ENCODE data around the gene PSME3.
"Not testable (repeated sequence)": the region's sequence is repeated elsewhere in the genome, so short reads cannot be mapped to it uniquely, and the experiment has no call there.

The PSME3 gene

GRCh38 chr17:42878123-42878880, 45.1 kb downstream of the PSME3 start:
- 0 out of 2 replicates have a peak, but pooled peaks cover 1% of the 10 kb centered on the region for H3K27me3 ChIP-seq (ENCODE audit: control insufficient read depth, insufficient read depth, low read length)
- no peaks in the 10 kb centered on the region for H3K36me3 ChIP-seq (ENCODE audit: control insufficient read depth, insufficient read depth, low read length)
- WGBS (ENCODE audit: insufficient coverage, insufficient read length): no CpG with 5 or more reads among the region's 13 CpGs
- H3K4me3 ChIP-seq (ENCODE audit: low read length): no peak overlapping the region
- no peak for DNase-seq (ENCODE audit: low read depth, low spot score)
- H3K4me1 ChIP-seq (ENCODE audit: control insufficient read depth, insufficient read depth, low read length): peaks cover 3% of the 10 kb centered on the region; the same call in 1 of the 2 replicates
- no peak overlapping the region for H3K27ac ChIP-seq (ENCODE audit: low read length)
- H3K9me3 ChIP-seq (ENCODE audit: control insufficient read depth, insufficient read depth, low read length): no peaks in the 10 kb centered on the region

GRCh38 chr17:42878924-42879595, 45.9 kb downstream of the PSME3 start:
- Histone ChIP-seq H3K27ac (ENCODE audit: low read length) (no peak overlapping the region), H3K36me3 (ENCODE audit: control insufficient read depth, insufficient read depth, low read length) (no peaks in the 10 kb centered on the region), H3K4me1 (ENCODE audit: control insufficient read depth, insufficient read depth, low read length) (peaks cover 3% of the 10 kb centered on the region; the same call in 1 of the 2 replicates), H3K4me3 (ENCODE audit: low read length) (no peak overlapping the region), H3K27me3 (ENCODE audit: control insufficient read depth, insufficient read depth, low read length) (0 out of 2 replicates have a peak, but pooled peaks cover 1% of the 10 kb centered on the region), H3K9me3 (ENCODE audit: control insufficient read depth, insufficient read depth, low read length) (no peaks in the 10 kb centered on the region)
- no CpG with 5 or more reads among the region's 8 CpGs for WGBS (ENCODE audit: insufficient coverage, insufficient read length)
- no peak for DNase-seq (ENCODE audit: low read depth, low spot score)

- no CpG with 5 or more reads among the region's 6 CpGs for WGBS (ENCODE audit: insufficient coverage, insufficient read length)
Observed at GRCh38 chr17:42879596-42879985, 46.4 kb downstream of the PSME3 start.

GRCh38 chr17:42880776-42881310, 47.6 kb downstream of the PSME3 start:
- H3K9me3 ChIP-seq (ENCODE audit: control insufficient read depth, insufficient read depth, low read length): no peaks in the 10 kb centered on the region
- H3K4me3 ChIP-seq (ENCODE audit: low read length): no peak overlapping the region
- no peak overlapping the region for H3K27ac ChIP-seq (ENCODE audit: low read length)
- peaks cover 3% of the 10 kb centered on the region; the same call in 1 of the 2 replicates for H3K4me1 ChIP-seq (ENCODE audit: control insufficient read depth, insufficient read depth, low read length)
- no peaks in the 10 kb centered on the region for H3K36me3 ChIP-seq (ENCODE audit: control insufficient read depth, insufficient read depth, low read length)
- H3K27me3 ChIP-seq (ENCODE audit: control insufficient read depth, insufficient read depth, low read length): 0 out of 2 replicates have a peak, but pooled peaks cover 1% of the 10 kb centered on the region
- DNase-seq (ENCODE audit: low read depth, low spot score): no peak
- WGBS (ENCODE audit: insufficient coverage, insufficient read length): no CpG with 5 or more reads among the region's 5 CpGs

More at GRCh38 chr17:42879596-42879985, 46.4 kb downstream of the PSME3 start:
- H3K27ac ChIP-seq (ENCODE audit: low read length): no peak overlapping the region
- no peaks in the 10 kb centered on the region for H3K36me3 ChIP-seq (ENCODE audit: control insufficient read depth, insufficient read depth, low read length)
- no peak for DNase-seq (ENCODE audit: low read depth, low spot score)
- 0 out of 2 replicates have a peak, but pooled peaks cover 1% of the 10 kb centered on the region for H3K27me3 ChIP-seq (ENCODE audit: control insufficient read depth, insufficient read depth, low read length)
- H3K9me3 ChIP-seq (ENCODE audit: control insufficient read depth, insufficient read depth, low read length): no peaks in the 10 kb centered on the region
- H3K4me1 ChIP-seq (ENCODE audit: control insufficient read depth, insufficient read depth, low read length): peaks cover 3% of the 10 kb centered on the region; the same call in 1 of the 2 replicates
- H3K4me3 ChIP-seq (ENCODE audit: low read length): no peak overlapping the region

- no CpG with 5 or more reads among the region's 6 CpGs for WGBS (ENCODE audit: insufficient coverage, insufficient read length)
- not testable (repeated sequence) for H3K27me3 ChIP-seq (ENCODE audit: control insufficient read depth, insufficient read depth, low read length); H3K9me3 ChIP-seq (ENCODE audit: control insufficient read depth, insufficient read depth, low read length); DNase-seq (ENCODE audit: low read depth, low spot score); H3K4me1 ChIP-seq (ENCODE audit: control insufficient read depth, insufficient read depth, low read length); H3K36me3 ChIP-seq (ENCODE audit: control insufficient read depth, insufficient read depth, low read length); H3K27ac ChIP-seq (ENCODE audit: low read length); H3K4me3 ChIP-seq (ENCODE audit: low read length)
Observed at GRCh38 chr17:42881706-42882105, 48.5 kb downstream of the PSME3 start.

GRCh38 chr17:42882166-42882565, 49.0 kb downstream of the PSME3 start:
- no peak overlapping the region for H3K4me3 ChIP-seq (ENCODE audit: low read length)
- 0 out of 2 replicates have a peak, but pooled peaks cover 1% of the 10 kb centered on the region for H3K27me3 ChIP-seq (ENCODE audit: control insufficient read depth, insufficient read depth, low read length)
- H3K4me1 ChIP-seq (ENCODE audit: control insufficient read depth, insufficient read depth, low read length): peaks cover 3% of the 10 kb centered on the region; the same call in 1 of the 2 replicates
- DNase-seq (ENCODE audit: low read depth, low spot score): no peak
- no CpG with 5 or more reads among the region's 8 CpGs for whole genome bisulfite sequencing (ENCODE audit: insufficient coverage, insufficient read length)
- no peaks in the 10 kb centered on the region for H3K9me3 ChIP-seq (ENCODE audit: control insufficient read depth, insufficient read depth, low read length)
- no peak overlapping the region for H3K27ac ChIP-seq (ENCODE audit: low read length)
- no peaks in the 10 kb centered on the region for H3K36me3 ChIP-seq (ENCODE audit: control insufficient read depth, insufficient read depth, low read length)

- WGBS (ENCODE audit: insufficient coverage, insufficient read length): no CpG with 5 or more reads among the region's 7 CpGs
Observed at GRCh38 chr17:42883802-42884558, 50.8 kb downstream of the PSME3 start.

GRCh38 chr17:42885806-42886205, 52.6 kb downstream of the PSME3 start:
- H3K27ac ChIP-seq (ENCODE audit: low read length); DNase-seq (ENCODE audit: low read depth, low spot score); H3K4me3 ChIP-seq (ENCODE audit: low read length); H3K9me3 ChIP-seq (ENCODE audit: control insufficient read depth, insufficient read depth, low read length); H3K27me3 ChIP-seq (ENCODE audit: control insufficient read depth, insufficient read depth, low read length); H3K4me1 ChIP-seq (ENCODE audit: control insufficient read depth, insufficient read depth, low read length); H3K36me3 ChIP-seq (ENCODE audit: control insufficient read depth, insufficient read depth, low read length): not testable (repeated sequence)
- WGBS (ENCODE audit: insufficient coverage, insufficient read length): no CpG with 5 or more reads among the region's 3 CpGs

More at GRCh38 chr17:42883802-42884558, 50.8 kb downstream of the PSME3 start:
- no peaks in the 10 kb centered on the region for H3K9me3 ChIP-seq (ENCODE audit: control insufficient read depth, insufficient read depth, low read length)
- H3K36me3 ChIP-seq (ENCODE audit: control insufficient read depth, insufficient read depth, low read length): no peaks in the 10 kb centered on the region
- H3K27ac ChIP-seq (ENCODE audit: low read length): no peak overlapping the region
- no peak for DNase-seq (ENCODE audit: low read depth, low spot score)
- H3K4me1 ChIP-seq (ENCODE audit: control insufficient read depth, insufficient read depth, low read length): no peaks in the 10 kb centered on the region
- H3K27me3 ChIP-seq (ENCODE audit: control insufficient read depth, insufficient read depth, low read length): 0 out of 2 replicates have a peak, but pooled peaks cover 1% of the 10 kb centered on the region
- H3K4me3 ChIP-seq (ENCODE audit: low read length): no peak overlapping the region

GRCh38 chr17:42886283-42887176, 53.3 kb downstream of the PSME3 start:
- H3K4me1 ChIP-seq (ENCODE audit: control insufficient read depth, insufficient read depth, low read length): no peaks in the 10 kb centered on the region
- H3K27me3 ChIP-seq (ENCODE audit: control insufficient read depth, insufficient read depth, low read length): no peaks in the 10 kb centered on the region
- no peaks in the 10 kb centered on the region for H3K36me3 ChIP-seq (ENCODE audit: control insufficient read depth, insufficient read depth, low read length)
- no peak for DNase-seq (ENCODE audit: low read depth, low spot score)
- no peak overlapping the region for H3K27ac ChIP-seq (ENCODE audit: low read length)
- no peaks in the 10 kb centered on the region for H3K9me3 ChIP-seq (ENCODE audit: control insufficient read depth, insufficient read depth, low read length)
- no peak overlapping the region for H3K4me3 ChIP-seq (ENCODE audit: low read length)
- WGBS (ENCODE audit: insufficient coverage, insufficient read length): 100% methylated on average over 2 of the region's 15 CpGs
